Skeletal muscle tissue (tissue), 4 donors: Measurements from ENCODE around the gene CIP2A. TPM values are rescaled to one million over a fixed set of nuclear protein-coding genes. Genes with fewer than 3 reads are reported as not detected.
A peak's percentile ranks its signal among the peaks of the same experiment; 100 is the strongest.
"Not testable (repeated sequence)": the region's sequence is repeated elsewhere in the genome, so short reads cannot be mapped to it uniquely, and the experiment has no call there.

Experiments
- H3K27ac ChIP-seq: one replicate; pipeline ENCODE4 v1.7.0; 2013; ENCODE audit warnings: mild to moderate bottlenecking, low read depth, low read length, inconsistent platforms
- H3K27me3 ChIP-seq, 3 donors: one replicate each; pipeline ENCODE4 v1.7.0; 2013; ENCODE audit warnings: low read length in 3 of 3; ENCODE audit not compliant: control insufficient read depth in 3 of 3, insufficient read depth in 3 of 3
- H3K36me3 ChIP-seq, 3 donors: one replicate each; pipeline ENCODE4 v1.7.0; 2013; ENCODE audit warnings: low read length in 3 of 3; ENCODE audit not compliant: control insufficient read depth in 3 of 3, insufficient read depth in 3 of 3
- H3K4me1 ChIP-seq, 3 donors: one replicate each; pipeline ENCODE4 v1.7.0; 2013; ENCODE audit warnings: low read length in 3 of 3, mild to moderate bottlenecking in 3 of 3; ENCODE audit not compliant: control insufficient read depth in 3 of 3, insufficient read depth in 3 of 3
- H3K4me3 ChIP-seq, 3 donors: one replicate each; pipeline ENCODE4 v1.7.0; 2013; ENCODE audit warnings: low read length in 3 of 3
- H3K9ac ChIP-seq, 3 donors: one replicate each; pipeline ENCODE4 v1.7.0; 2013; ENCODE audit warnings: low read length in 3 of 3, mild to moderate bottlenecking in 3 of 3, moderate library complexity in 2 of 3, low read depth in 1 of 3
- H3K9me3 ChIP-seq, 3 donors: one replicate each; pipeline ENCODE4 v1.7.0; 2013; ENCODE audit warnings: low read length in 3 of 3; ENCODE audit not compliant: control insufficient read depth in 3 of 3
- total RNA-seq: library from RNA; depleted of rRNA; stranded (reverse); fragments of >200 nt; gene quantifications from one replicate; pipeline ENCODE4 v1.2.3, GENCODE V29; 2014
- donor health status: Osteomylitis.

The CIP2A gene
- 6.8 TPM for total RNA-seq

- Histone ChIP-seq H3K27me3 (no peaks in the 10 kb centered on the region), H3K27ac (peak within 1 kb of the TSS; percentile 90), H3K4me3 (peak within 1 kb of the TSS; percentile 95 to 96 (median 95)), H3K9ac (peak within 1 kb of the TSS; percentile 87 to 98 (median 97)), H3K36me3 (no peaks in the 10 kb centered on the region), H3K9me3 (no peaks in the 10 kb centered on the region), H3K4me1 (peaks cover 6 to 13% (median 10%) of the 10 kb centered on the region in 3 donors)
Measured at GRCh38 chr3:108589081-108589997, at the start of gene CIP2A, which contains the start of gene DZIP3. TSS of gene CIP2A (minus strand) at chr3:108589438. CDS start at chr3:108589375, 63 bp downstream. TSS of gene DZIP3 (plus strand) at chr3:108589722. CDS start at chr3:108605407, 15,685 bp downstream.

DNA sequence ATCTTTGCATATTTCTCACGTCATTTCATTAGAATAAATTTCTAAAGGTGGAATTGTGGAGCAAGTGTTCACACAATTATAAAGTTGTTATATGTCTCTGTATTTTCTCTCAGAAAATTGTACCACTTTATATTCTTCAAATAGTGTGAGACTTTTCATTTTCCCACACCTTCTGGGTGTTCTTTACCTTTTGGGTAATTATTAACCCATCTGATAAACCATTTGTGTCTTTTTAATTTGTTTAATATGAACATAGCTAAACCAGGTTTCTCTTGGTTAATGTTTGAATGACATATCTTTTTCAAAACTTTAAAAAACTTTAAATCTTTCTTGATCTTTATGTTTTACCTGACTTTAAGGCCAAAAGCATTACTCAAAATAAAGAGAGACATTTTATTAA, 40.7 kb upstream of the CIP2A start:
- no peaks in the 10 kb centered on the region for H3K4me1 ChIP-seq
- H3K36me3 ChIP-seq, result peaks cover 6 to 19% (median 7%) of the 10 kb centered on the region in 3 donors
- no peaks in the 10 kb centered on the region for H3K27me3 ChIP-seq
- no peak overlapping the region for H3K4me3 ChIP-seq
- no peak overlapping the region for H3K27ac ChIP-seq
- no peaks in the 10 kb centered on the region for H3K9me3 ChIP-seq
- no peak overlapping the region for H3K9ac ChIP-seq

- no peak overlapping the region for H3K9ac ChIP-seq
- no peaks in the 10 kb centered on the region for H3K27me3 ChIP-seq
- peaks cover 0 to 13% (median 10%) of the 10 kb centered on the region in 3 donors for H3K36me3 ChIP-seq
- no peaks in the 10 kb centered on the region for H3K4me1 ChIP-seq
- H3K4me3 ChIP-seq, result no peak overlapping the region
- H3K9me3 ChIP-seq, result no peaks in the 10 kb centered on the region
- H3K27ac ChIP-seq, result no peak overlapping the region
Measured at GRCh38 chr3:108623504-108623903, 34.3 kb upstream of the CIP2A start.

DNA sequence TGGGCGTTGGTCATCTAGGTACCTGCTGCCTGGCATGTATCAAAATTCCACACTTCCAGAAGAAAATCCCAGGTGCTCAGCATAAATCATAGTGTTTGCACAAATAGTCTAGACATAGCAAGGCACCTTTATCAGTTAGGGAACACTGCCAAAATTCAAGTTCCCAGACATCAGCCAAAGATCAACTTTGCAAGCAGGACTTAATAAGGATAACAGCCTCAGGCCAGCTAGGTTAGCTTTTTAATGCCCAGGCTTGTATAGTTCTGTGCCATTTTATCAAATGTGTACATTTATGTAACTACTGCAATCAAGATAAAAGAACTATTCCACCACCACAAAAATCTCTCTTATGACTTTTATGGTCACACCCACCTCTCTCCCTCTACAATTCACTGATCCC, 31.0 kb upstream of the CIP2A start:
- Histone ChIP-seq H3K27ac (no peak overlapping the region), H3K36me3 (peaks cover 0 to 22% (median 10%) of the 10 kb centered on the region in 3 donors), H3K4me3 (no peak overlapping the region), H3K27me3 (no peaks in the 10 kb centered on the region), H3K4me1 (no peaks in the 10 kb centered on the region), H3K9ac (no peak overlapping the region), H3K9me3 (no peaks in the 10 kb centered on the region)

- not testable (repeated sequence) for H3K27me3 ChIP-seq, H3K9ac ChIP-seq, H3K4me3 ChIP-seq, H3K4me1 ChIP-seq, H3K27ac ChIP-seq, H3K9me3 ChIP-seq
- peaks cover 0 to 19% (median 7%) of the 10 kb centered on the region in 3 donors for H3K36me3 ChIP-seq
Measured at GRCh38 chr3:108616090-108616489, 26.9 kb upstream of the CIP2A start.

- H3K27me3 ChIP-seq, result no peaks in the 10 kb centered on the region
- H3K9me3 ChIP-seq, result no peaks in the 10 kb centered on the region
- H3K4me1 ChIP-seq, result no peaks in the 10 kb centered on the region
- H3K4me3 ChIP-seq, result no peak overlapping the region
- no peak overlapping the region for H3K27ac ChIP-seq
- H3K9ac ChIP-seq, result no peak overlapping the region
- H3K36me3 ChIP-seq, result peaks cover 0 to 8% (median 2%) of the 10 kb centered on the region in 3 donors
Measured at GRCh38 chr3:108610651-108611050, 21.4 kb upstream of the CIP2A start.

DNA sequence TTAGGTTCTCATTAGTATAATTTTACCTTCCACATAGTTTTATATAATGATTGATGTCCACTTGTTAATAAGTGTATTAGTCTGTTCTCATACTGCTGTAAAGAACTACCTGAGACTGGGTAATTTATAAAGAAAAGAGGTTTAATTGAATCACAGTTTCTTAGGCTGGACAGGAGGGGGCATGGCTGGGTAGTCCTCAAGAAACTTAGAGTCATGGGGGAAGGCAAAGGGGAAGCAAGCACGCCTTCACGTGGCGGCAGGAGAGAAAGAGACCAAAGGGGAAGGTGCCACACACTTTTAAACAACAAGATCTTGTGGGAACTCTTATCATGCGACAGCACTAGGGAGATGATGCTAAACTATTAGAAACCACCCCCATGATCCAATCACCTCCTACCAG, 19.5 kb upstream of the CIP2A start:
- Histone ChIP-seq H3K4me1 (no peaks in the 10 kb centered on the region), H3K36me3 (peaks cover 0 to 8% (median 0%) of the 10 kb centered on the region in 3 donors), H3K9me3 (no peaks in the 10 kb centered on the region), H3K27ac (no peak overlapping the region), H3K27me3 (no peaks in the 10 kb centered on the region), H3K9ac (no peak overlapping the region), H3K4me3 (no peak overlapping the region)

DNA sequence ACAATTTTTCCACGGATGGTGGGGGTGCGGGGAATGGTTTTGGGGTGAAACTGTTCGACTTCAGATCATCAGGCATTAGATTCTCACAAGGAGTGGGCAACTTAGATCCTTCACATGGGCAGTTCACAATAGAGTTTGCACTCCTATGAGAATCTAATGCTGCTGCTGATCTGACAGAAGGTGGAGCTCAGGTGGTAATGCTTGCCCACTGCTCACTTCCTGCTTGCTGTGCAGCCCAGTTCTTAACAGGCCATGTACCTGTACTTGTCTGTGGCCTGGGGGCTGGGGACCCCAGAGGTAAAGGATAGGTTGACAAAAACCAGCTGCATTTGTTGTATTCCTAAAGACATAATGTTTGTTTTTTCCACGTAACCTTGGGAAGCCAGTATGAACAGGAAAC, 16.3 kb upstream of the CIP2A start:
- H3K4me3 ChIP-seq, result no peak overlapping the region
- no peak overlapping the region for H3K9ac ChIP-seq
- no peaks in the 10 kb centered on the region for H3K27me3 ChIP-seq
- no peak overlapping the region for H3K27ac ChIP-seq
- no peaks in the 10 kb centered on the region for H3K9me3 ChIP-seq
- peaks cover 3 to 7% (median 5%) of the 10 kb centered on the region in 3 donors for H3K4me1 ChIP-seq
- peaks cover 0 to 7% (median 0%) of the 10 kb centered on the region in 3 donors for H3K36me3 ChIP-seq

DNA sequence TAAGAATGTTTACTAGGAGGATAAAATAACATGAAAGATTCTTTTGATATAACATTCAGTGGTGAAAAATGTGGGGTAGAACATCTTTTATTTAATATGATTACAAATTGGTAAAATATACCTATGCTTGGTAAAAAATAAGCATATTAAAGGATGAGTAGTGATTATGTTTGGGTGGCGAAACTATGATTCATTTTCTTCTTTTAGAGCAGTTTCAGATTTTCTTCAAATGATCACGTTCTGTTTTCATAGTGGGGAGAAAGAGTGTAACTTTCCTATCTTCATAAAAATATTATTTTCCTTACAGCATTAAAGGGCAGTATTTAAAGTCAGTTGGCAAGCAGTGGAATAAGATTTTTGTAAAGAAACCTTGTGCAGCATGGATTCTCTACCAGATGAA, 15.8 kb upstream of the CIP2A start:
- Histone ChIP-seq H3K9ac (no peak overlapping the region), H3K4me1 (peaks cover 3 to 7% (median 5%) of the 10 kb centered on the region in 3 donors), H3K27ac (no peak overlapping the region), H3K27me3 (no peaks in the 10 kb centered on the region), H3K4me3 (no peak overlapping the region), H3K9me3 (no peaks in the 10 kb centered on the region), H3K36me3 (peaks cover 0 to 3% (median 0%) of the 10 kb centered on the region in 3 donors)

DNA sequence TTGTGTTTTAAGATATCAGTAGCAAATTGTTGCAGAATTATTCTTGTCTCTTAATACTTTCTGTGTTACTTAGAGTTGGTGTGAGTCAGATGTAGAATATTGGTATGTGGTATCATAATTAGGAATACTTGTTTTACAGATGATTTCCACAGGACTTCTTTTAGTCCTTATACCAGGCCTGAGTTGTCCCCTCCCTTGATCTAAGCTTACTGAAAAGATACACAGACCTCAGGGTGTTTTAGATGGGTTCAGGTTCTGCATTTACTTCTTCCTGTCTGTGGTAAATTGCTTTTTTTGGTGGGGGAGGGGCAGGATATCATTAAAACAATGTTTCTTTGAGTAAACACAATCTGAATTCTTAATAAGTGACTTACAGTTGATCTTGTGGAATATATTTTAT, 14.5 kb upstream of the CIP2A start:
- Histone ChIP-seq H3K27me3 (no peaks in the 10 kb centered on the region), H3K4me1 (peaks cover 3 to 7% (median 5%) of the 10 kb centered on the region in 3 donors), H3K4me3 (no peak overlapping the region), H3K9me3 (no peaks in the 10 kb centered on the region), H3K9ac (no peak overlapping the region), H3K27ac (no peak overlapping the region), H3K36me3 (peaks cover 0 to under 1% (median 0%) of the 10 kb centered on the region in 3 donors)
